ENCODE results near the gene TOMT.

DNA sequence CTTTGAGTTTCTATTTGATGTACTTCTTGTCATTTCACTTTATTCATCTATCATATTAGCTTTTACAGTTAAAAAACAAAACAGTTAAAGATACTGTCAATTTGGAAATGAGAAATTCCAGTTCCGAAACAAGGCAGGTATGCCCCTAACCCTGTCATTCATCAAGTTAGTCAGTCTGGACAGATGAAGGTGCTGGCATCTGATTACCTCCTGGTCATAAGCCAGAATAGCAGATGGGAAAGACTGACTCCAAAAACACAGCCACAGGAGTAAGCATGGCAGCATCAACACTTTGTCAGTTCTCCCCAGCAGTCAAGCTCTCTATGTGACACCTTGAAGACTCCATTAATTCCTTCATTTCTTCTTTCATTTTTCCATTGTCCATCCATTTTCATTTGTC lies 20.8 kb upstream of the TOMT start:
- TF ChIP-seq, protein P1, sequence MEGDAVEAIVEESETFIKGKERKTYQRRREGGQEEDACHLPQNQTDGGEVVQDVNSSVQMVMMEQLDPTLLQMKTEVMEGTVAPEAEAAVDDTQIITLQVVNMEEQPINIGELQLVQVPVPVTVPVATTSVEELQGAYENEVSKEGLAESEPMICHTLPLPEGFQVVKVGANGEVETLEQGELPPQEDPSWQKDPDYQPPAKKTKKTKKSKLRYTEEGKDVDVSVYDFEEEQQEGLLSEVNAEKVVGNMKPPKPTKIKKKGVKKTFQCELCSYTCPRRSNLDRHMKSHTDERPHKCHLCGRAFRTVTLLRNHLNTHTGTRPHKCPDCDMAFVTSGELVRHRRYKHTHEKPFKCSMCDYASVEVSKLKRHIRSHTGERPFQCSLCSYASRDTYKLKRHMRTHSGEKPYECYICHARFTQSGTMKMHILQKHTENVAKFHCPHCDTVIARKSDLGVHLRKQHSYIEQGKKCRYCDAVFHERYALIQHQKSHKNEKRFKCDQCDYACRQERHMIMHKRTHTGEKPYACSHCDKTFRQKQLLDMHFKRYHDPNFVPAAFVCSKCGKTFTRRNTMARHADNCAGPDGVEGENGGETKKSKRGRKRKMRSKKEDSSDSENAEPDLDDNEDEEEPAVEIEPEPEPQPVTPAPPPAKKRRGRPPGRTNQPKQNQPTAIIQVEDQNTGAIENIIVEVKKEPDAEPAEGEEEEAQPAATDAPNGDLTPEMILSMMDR (conservative IDR thresholded peaks at IDR 0.05): no peak
- no peak for TF ChIP-seq ZFX (IDR thresholded peaks at IDR 0.05)
